Adrenal gland (tissue), 12 donors: ENCODE measurements around the gene TM9SF2. TPM values are rescaled to one million over a fixed set of nuclear protein-coding genes. Genes with fewer than 3 reads are reported as not detected.

ENCODE experiments used
- DNase-seq, 7 donors: peaks; one replicate each; pipeline ENCODE4 v3.0.0-alpha.2; 2019 to 2020
- H3K27ac ChIP-seq, 5 donors: fragments of 200-600 bp; sonication (generic) in 4 of 5; 1 replicate in 3 of 5; 2 replicates in 2 of 5; pipeline versions ENCODE4 v1.5.1 to v1.8.0; 2016 to 2020; ENCODE audit warnings: mild to moderate bottlenecking in 1 of 5
- H3K27me3 ChIP-seq: fragments of 200-600 bp; 2 replicates; pipeline ENCODE4 v1.8.0; 2021
- H3K36me3 ChIP-seq, 2 donors: fragments of 200-600 bp; replicated peaks in 1 of 2; 1 replicate in 1 of 2; 2 replicates in 1 of 2; pipeline versions ENCODE4 v1.5.1 to v1.8.0; 2018 to 2022
- H3K4me1 ChIP-seq, 2 donors: fragments of 200-600 bp; replicated peaks in 1 of 2; 1 replicate in 1 of 2; 2 replicates in 1 of 2; pipeline versions ENCODE4 v1.5.1 to v1.8.0; 2018 to 2021
- H3K4me3 ChIP-seq, 4 donors: fragments of 200-600 bp; sonication (generic) in 3 of 4; one replicate each; pipeline ENCODE4 v1.5.1; 2016 to 2018
- H3K9me3 ChIP-seq, 3 donors: fragments of 200-600 bp; sonication (generic) in 1 of 3; replicated peaks in 1 of 3; 1 replicate in 2 of 3; 2 replicates in 1 of 3; pipeline versions ENCODE4 v1.5.1 to v1.8.0; 2016 to 2021
- CTCF ChIP-seq, 6 experiments: fragments of 450-650 bp in 4 of 6; fragments of 200-600 bp in 2 of 6; sonication (generic) in 1 of 6; IDR thresholded peaks; 1 replicate in 5 of 6; 2 replicates in 1 of 6; pipeline versions ENCODE4 v1.5.1 to v1.8.0; 2016 to 2021; ENCODE audit warnings: antibody characterized with exemption in 6 of 6, mild to moderate bottlenecking in 2 of 6, moderate library complexity in 1 of 6
- POLR2A ChIP-seq, 2 donors: fragments of 450-650 bp; IDR thresholded peaks; one replicate each; pipeline ENCODE4 v1.6.1; 2017; ENCODE audit warnings: antibody characterized with exemption in 2 of 2, mild to moderate bottlenecking in 2 of 2, moderate library complexity in 1 of 2
- WGBS, 4 donors: extraction: QIAGEN DNeasy Blood & Tissue Kit in 2 of 4; methylation state at CpG; one replicate each; pipeline versions ENCODE4 v1.1.5 to v1.1.7; 2013 to 2017; 5-methylcytosine and 5-hydroxymethylcytosine counted together
- intact Hi-C, 2 donors: fragments of 100-400 bp; cut with DNase I; formaldehyde crosslinking; loops; one replicate each; pipeline versions ENCODE4 v1.14.1 to v1.15.0; 2022 to 2023
- polyA plus RNA-seq, 3 donors: library from polyadenylated mRNA; stranded (reverse); fragments of 200-250 nt in 2 of 3; fragments of 350-450 nt in 1 of 3; fragmentation: Illumina TruSeq in 1 of 3; extraction: RNeasy Lipid Tissue Mini Kit (QIAGEN cat#74804) in 1 of 3; gene quantifications; one replicate each; pipeline ENCODE4 v1.2.3, GENCODE V29; 2013 to 2014
- total RNA-seq, 9 donors: library from RNA; depleted of rRNA in 4 of 9; stranded (reverse); fragments of >200 nt in 4 of 9; fragments of 120-200 nt in 1 of 9; fragmentation: NEBNext Ultra II Directional in 1 of 9; extraction: Animal tissue kit (Norgen Biotek cat#: 25700) in 1 of 9; gene quantifications; one replicate each; pipeline versions ENCODE4 v1.1.0 to v1.2.4, GENCODE V29; 2013 to 2023
- donor health status: healthy with polysubstance abuse.
- donor health status: Bipolar disorder and iron deficiency.
- donor health status: DM: yes; HTN: yes; CAD: no.
- donor health status: DM: no; HTN: no; CAD: no.
- donor health status: DM: no; HTN: no; CAD: no.
- donor health status: DM: yes; HTN: yes; CAD: no.

Gene TM9SF2
- total and polyA plus RNA-seq, 12 donors, result 22.7 to 153 (median 113) TPM

GRCh38 chr13:99587893-99588606 lies 86.8 kb downstream of the TM9SF2 start:
- Histone ChIP-seq H3K36me3 (no peaks in the 10 kb centered on the region), H3K4me1 (no peaks in the 10 kb centered on the region), H3K27me3 (no peaks in the 10 kb centered on the region), H3K9me3 (no peaks in the 10 kb centered on the region), H3K27ac (no peak overlapping the region), H3K4me3 (no peak overlapping the region)
- WGBS, 4 donors, result 85 to 98% (median 94%) methylated on average over 4 of the region's 4 CpGs
- intact Hi-C loops, result no loop called here
- TF ChIP-seq POLR2A (IDR thresholded peaks at IDR 0.05) (no peak), CTCF (IDR thresholded peaks at IDR 0.05) (no peak)
- no peak for DNase-seq

GRCh38 chr13:99589575-99589974 lies 88.3 kb downstream of the TM9SF2 start:
- Histone ChIP-seq H3K27me3 (no peaks in the 10 kb centered on the region), H3K27ac (no peak overlapping the region), H3K4me3 (no peak overlapping the region), H3K4me1 (no peaks in the 10 kb centered on the region), H3K36me3 (no peaks in the 10 kb centered on the region), H3K9me3 (no peaks in the 10 kb centered on the region)
- no peak for DNase-seq
- TF ChIP-seq POLR2A (IDR thresholded peaks at IDR 0.05) (no peak), CTCF (IDR thresholded peaks at IDR 0.05) (no peak)
- WGBS, 4 donors, result 87 to 93% (median 91%) methylated on average over 4 to 6 of the region's 6 CpGs
- intact Hi-C loops, result no loop called here

- H3K4me3 ChIP-seq, result no peak overlapping the region
- TF ChIP-seq POLR2A (IDR thresholded peaks at IDR 0.05) (no peak), CTCF (IDR thresholded peaks at IDR 0.05) (no peak)
- WGBS, 4 donors, result 62 to 77% (median 68%) methylated on average over 3 of the region's 3 CpGs
- no peak overlapping the region for H3K27ac ChIP-seq
- H3K4me1 ChIP-seq, result no peaks in the 10 kb centered on the region
- no peaks in the 10 kb centered on the region for H3K9me3 ChIP-seq
- intact Hi-C loops, result no loop called here
- no peaks in the 10 kb centered on the region for H3K27me3 ChIP-seq
- no peak for DNase-seq
- H3K36me3 ChIP-seq, result no peaks in the 10 kb centered on the region
Measured at GRCh38 chr13:99590519-99591011, 89.3 kb downstream of the TM9SF2 start.

GRCh38 chr13:99596180-99596579 lies 94.9 kb downstream of the TM9SF2 start:
- no peak for TF ChIP-seq POLR2A (IDR thresholded peaks at IDR 0.05)
- TF ChIP-seq CTCF (IDR thresholded peaks at IDR 0.05), result no peak
- no peaks in the 10 kb centered on the region for H3K4me1 ChIP-seq
- DNase-seq, result no peak
- intact Hi-C loops, result no loop called here
- H3K27ac ChIP-seq, result no peak overlapping the region
- no peaks in the 10 kb centered on the region for H3K36me3 ChIP-seq
- WGBS, 4 donors, result 71 to 84% (median 80%) methylated on average over 5 of the region's 5 CpGs
- H3K4me3 ChIP-seq, result no peak overlapping the region
- H3K27me3 ChIP-seq, result no peaks in the 10 kb centered on the region
- H3K9me3 ChIP-seq, result no peaks in the 10 kb centered on the region
